OCI-LY3 (cell line): ENCODE results near the gene GIGYF1.

ENCODE experiments used
- CTCF ChIP-seq: fragments of 200-600, 300-600 bp; sonication (generic); IDR thresholded peaks from 2 replicates; pipeline ENCODE4 v1.5.1; 2014; ENCODE audit warnings: antibody characterized with exemption, low read length, low read depth
- EZH2phosphoT487 ChIP-seq: fragments of 200-600 bp; shearing (Covaris generic); IDR thresholded peaks from 2 replicates; pipeline ENCODE4 v1.6.1; 2018; ENCODE audit warnings: antibody characterized with exemption, mixed run types, low read depth

- TF ChIP-seq CTCF (no peak), EZH2phosphoT487 (no peak)
These were observed 15.6 kb downstream of the GIGYF1 start for GRCh38 chr7:100678291-100678984.
